B cell (primary cell): ENCODE results near the gene HSD17B2. TPM values are rescaled to one million over a fixed set of nuclear protein-coding genes. Genes with fewer than 3 reads are reported as not detected.

Experiments used
- ATAC-seq: fragments of 200-7000 bp; cut with Tn5 transposase; one replicate; pipeline ENCODE4 v1.10.0; 2021; ENCODE audit warnings: low read depth, mild to moderate bottlenecking, moderate number of reproducible peaks, moderate library complexity
- CTCF ChIA-PET: fragments of 350-600 bp; sonication (Branson Sonifier 250); formaldehyde crosslinking; loops from one replicate; lab custom pipeline; 2021; ENCODE audit warnings: antibody characterized with exemption, inconsistent platforms; lab: Charles Lee
- POLR2A ChIA-PET: fragments of 350-600 bp; sonication (Branson Sonifier 250); formaldehyde crosslinking; loops from one replicate; lab custom pipeline; 2021; ENCODE audit warnings: antibody characterized with exemption; lab: Charles Lee
- DNase-seq: peaks from one replicate; pipeline ENCODE4 v3.0.0; 2013
- H2AFZ ChIP-seq: 2 replicates; pipeline ENCODE4 v1.6.1; 2012; ENCODE audit warnings: mild to moderate bottlenecking, low read depth, low read length; ENCODE audit not compliant: insufficient read depth, poor library complexity, severe bottlenecking
- H3K27ac ChIP-seq, 2 donors: 1 replicate in 1 of 2; 2 replicates in 1 of 2; pipeline ENCODE4 v1.5.1; 2012 to 2013; ENCODE audit warnings: low read length in 2 of 2, mild to moderate bottlenecking in 2 of 2, moderate library complexity in 1 of 2
- H3K27me3 ChIP-seq, 4 experiments: fragments of 200-600 bp in 1 of 4; sonication (generic) in 1 of 4; replicated peaks in 1 of 4; 1 replicate in 2 of 4; 2 replicates in 2 of 4; pipeline versions ENCODE4 v1.6.1 to v1.7.0; 2013 to 2016; ENCODE audit warnings: low read length in 3 of 4, mild to moderate bottlenecking in 2 of 4, mixed read lengths in 1 of 4, moderate library complexity in 1 of 4; ENCODE audit not compliant: insufficient read depth in 4 of 4, control insufficient read depth in 3 of 4; ENCODE audit errors: control extremely low read depth in 1 of 4
- H3K36me3 ChIP-seq, 2 experiments: replicated peaks in 1 of 2; 1 replicate in 1 of 2; 2 replicates in 1 of 2; pipeline versions ENCODE4 v1.6.1 to v1.7.1; 2013; ENCODE audit warnings: low read length in 1 of 2; ENCODE audit not compliant: insufficient read depth in 2 of 2, control insufficient read depth in 1 of 2; ENCODE audit errors: control extremely low read depth in 1 of 2, extremely low read depth in 1 of 2
- H3K4me1 ChIP-seq, 2 donors: fragments of 200-600 bp in 1 of 2; sonication (generic) in 1 of 2; 1 replicate in 1 of 2; 2 replicates in 1 of 2; pipeline versions ENCODE4 v1.5.1 to v1.6.1; 2013 to 2017; ENCODE audit warnings: low read length in 2 of 2; ENCODE audit not compliant: control insufficient read depth in 2 of 2, insufficient read depth in 2 of 2
- H3K4me2 ChIP-seq: replicated peaks from 2 replicates; pipeline ENCODE3; 2012; ENCODE audit warnings: mild to moderate bottlenecking, low read depth, low read length; ENCODE audit not compliant: poor library complexity, severe bottlenecking
- H3K4me3 ChIP-seq, 5 experiments: fragments of 200-600 bp in 1 of 5; sonication (generic) in 1 of 5; 1 replicate in 3 of 5; 2 replicates in 2 of 5; pipeline versions ENCODE4 v1.5.1 to v1.7.0; 2011 to 2016; ENCODE audit warnings: low read length in 4 of 5, mild to moderate bottlenecking in 4 of 5, low read depth in 2 of 5, control low read depth in 1 of 5, moderate library complexity in 1 of 5; ENCODE audit not compliant: insufficient read depth in 1 of 5; ENCODE audit errors: control extremely low read depth in 1 of 5, extremely low read depth in 1 of 5
- H3K79me2 ChIP-seq: fragments of 200-600 bp; sonication (generic); one replicate; pipeline ENCODE4 v1.6.0; 2016; ENCODE audit warnings: low read length; ENCODE audit not compliant: control insufficient read depth, insufficient read depth
- H3K9ac ChIP-seq: fragments of 200-600 bp; sonication (generic); 2 replicates; pipeline ENCODE4 v1.6.1; 2017; ENCODE audit warnings: mild to moderate bottlenecking, low read length, moderate library complexity
- H3K9me3 ChIP-seq, 3 donors: one replicate each; pipeline versions ENCODE4 v1.6.1 to v1.7.1; 2013; ENCODE audit warnings: low read length in 2 of 3; ENCODE audit not compliant: control insufficient read depth in 2 of 3, insufficient read depth in 1 of 3; ENCODE audit errors: control extremely low read depth in 1 of 3
- H4K20me1 ChIP-seq: 2 replicates; pipeline ENCODE4 v1.6.0; 2012; ENCODE audit warnings: mild to moderate bottlenecking, low read length; ENCODE audit not compliant: insufficient read depth, control insufficient read depth, poor library complexity, severe bottlenecking
- H3K27ac Mint-ChIP-seq: one replicate; pipeline ENCODE4 v1.8.0; 2021; ENCODE audit warnings: mixed read lengths
- H3K27me3 Mint-ChIP-seq: one replicate; pipeline ENCODE4 v1.8.0; 2021; ENCODE audit warnings: mixed read lengths
- H3K4me1 Mint-ChIP-seq: one replicate; pipeline ENCODE4 v1.8.0; 2021; ENCODE audit warnings: mixed read lengths
- H3K4me3 Mint-ChIP-seq: one replicate; pipeline ENCODE4 v1.8.0; 2021; ENCODE audit warnings: mixed read lengths
- H3K9me3 Mint-ChIP-seq: one replicate; pipeline ENCODE4 v1.8.0; 2022; ENCODE audit warnings: mixed read lengths; ENCODE audit not compliant: insufficient read depth
- EZH2 ChIP-seq: IDR thresholded peaks from 2 replicates; pipeline ENCODE4 v1.6.1; 2012; ENCODE audit warnings: borderline replicate concordance, low read depth, mild to moderate bottlenecking, moderate library complexity, low read length; ENCODE audit not compliant: insufficient read depth, poor library complexity, severe bottlenecking
- WGBS: methylation state at CpG from one replicate; pipeline ENCODE4 v1.1.5; 2013; ENCODE audit warnings: missing lambda C conversion rate; ENCODE audit not compliant: insufficient coverage; 5-methylcytosine and 5-hydroxymethylcytosine counted together
- intact Hi-C: fragments of 100-400 bp; cut with micrococcal nuclease; formaldehyde crosslinking; loops from one replicate; pipeline ENCODE4 v1.10.0; 2022
- polyA plus RNA-seq: library from polyadenylated mRNA; depleted of rRNA; stranded (reverse); fragments of >200 nt; gene quantifications from 2 replicates; pipeline ENCODE4 v1.2.3, GENCODE V29; 2012
- total RNA-seq, 2 donors: library from RNA; stranded (reverse); fragments of 120-200 nt in 1 of 2; gene quantifications; 1 replicate in 1 of 2; 2 replicates in 1 of 2; pipeline versions ENCODE4 v1.2.3 to v1.2.4, GENCODE V29; 2013 to 2022
- TF ChIP-seq, protein P1 (sequence below): fragments of 200-600 bp; IDR thresholded peaks from one replicate; pipeline ENCODE4 v1.8.0; 2022; ENCODE audit warnings: antibody characterized with exemption, mild to moderate bottlenecking

HSD17B2 gene
- total and polyA plus RNA-seq, 2 donors (not counting 1 experiment from before 2014, with no cell fraction given): not detected

DNA sequence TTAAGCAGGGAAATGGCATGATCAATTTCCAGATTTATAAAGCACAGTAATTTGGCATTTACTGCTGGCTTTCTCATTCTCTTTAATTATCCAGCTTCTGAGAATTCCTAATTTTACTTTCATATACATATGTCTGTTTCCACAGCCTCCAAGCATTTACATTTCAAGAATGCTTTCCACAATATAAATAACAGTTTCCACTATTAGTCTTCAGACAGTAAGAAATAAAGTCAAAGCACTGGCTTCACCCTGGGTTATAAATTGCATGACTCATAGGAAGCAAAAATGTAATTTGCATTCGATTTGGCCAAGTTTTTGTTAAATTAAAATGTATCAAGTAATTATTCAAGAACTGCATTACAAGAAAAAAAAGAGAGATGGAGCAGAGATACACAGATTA is 81.5 kb downstream of the HSD17B2 start:
- intact Hi-C loops: no loop called here
- no peak for TF ChIP-seq EZH2
- TF ChIP-seq, protein P1, sequence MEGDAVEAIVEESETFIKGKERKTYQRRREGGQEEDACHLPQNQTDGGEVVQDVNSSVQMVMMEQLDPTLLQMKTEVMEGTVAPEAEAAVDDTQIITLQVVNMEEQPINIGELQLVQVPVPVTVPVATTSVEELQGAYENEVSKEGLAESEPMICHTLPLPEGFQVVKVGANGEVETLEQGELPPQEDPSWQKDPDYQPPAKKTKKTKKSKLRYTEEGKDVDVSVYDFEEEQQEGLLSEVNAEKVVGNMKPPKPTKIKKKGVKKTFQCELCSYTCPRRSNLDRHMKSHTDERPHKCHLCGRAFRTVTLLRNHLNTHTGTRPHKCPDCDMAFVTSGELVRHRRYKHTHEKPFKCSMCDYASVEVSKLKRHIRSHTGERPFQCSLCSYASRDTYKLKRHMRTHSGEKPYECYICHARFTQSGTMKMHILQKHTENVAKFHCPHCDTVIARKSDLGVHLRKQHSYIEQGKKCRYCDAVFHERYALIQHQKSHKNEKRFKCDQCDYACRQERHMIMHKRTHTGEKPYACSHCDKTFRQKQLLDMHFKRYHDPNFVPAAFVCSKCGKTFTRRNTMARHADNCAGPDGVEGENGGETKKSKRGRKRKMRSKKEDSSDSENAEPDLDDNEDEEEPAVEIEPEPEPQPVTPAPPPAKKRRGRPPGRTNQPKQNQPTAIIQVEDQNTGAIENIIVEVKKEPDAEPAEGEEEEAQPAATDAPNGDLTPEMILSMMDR: no peak
- no peak overlapping the region for H3K27ac ChIP-seq
- no peak overlapping the region for H3K9ac ChIP-seq
- H2AFZ ChIP-seq: no peak overlapping the region
- Mint-ChIP-seq H3K9me3 (no peaks in the 10 kb centered on the region), H3K27me3 (peaks cover 9% of the 10 kb centered on the region), H3K4me3 (no peak overlapping the region), H3K4me1 (no peaks in the 10 kb centered on the region), H3K27ac (no peak overlapping the region)
- H4K20me1 ChIP-seq: no peaks in the 10 kb centered on the region
- H3K79me2 ChIP-seq: no peaks in the 10 kb centered on the region
- DNase-seq (no peak), ATAC-seq (no peak)
- H3K4me2 ChIP-seq: no peak overlapping the region
- POLR2A ChIA-PET: no interaction called here
- no peak overlapping the region for H3K4me3 ChIP-seq
- peaks cover 0 to 3% (median 0%) of the 10 kb centered on the region in 4 experiments for H3K27me3 ChIP-seq
- WGBS: no CpG with 5 or more reads among the region's 1 CpG
- H3K36me3 ChIP-seq: no peaks in the 10 kb centered on the region
- CTCF ChIA-PET: no interaction called here
- no peaks in the 10 kb centered on the region for H3K4me1 ChIP-seq
- H3K9me3 ChIP-seq: peaks cover 0 to 4% (median 0%) of the 10 kb centered on the region in 3 donors

DNA sequence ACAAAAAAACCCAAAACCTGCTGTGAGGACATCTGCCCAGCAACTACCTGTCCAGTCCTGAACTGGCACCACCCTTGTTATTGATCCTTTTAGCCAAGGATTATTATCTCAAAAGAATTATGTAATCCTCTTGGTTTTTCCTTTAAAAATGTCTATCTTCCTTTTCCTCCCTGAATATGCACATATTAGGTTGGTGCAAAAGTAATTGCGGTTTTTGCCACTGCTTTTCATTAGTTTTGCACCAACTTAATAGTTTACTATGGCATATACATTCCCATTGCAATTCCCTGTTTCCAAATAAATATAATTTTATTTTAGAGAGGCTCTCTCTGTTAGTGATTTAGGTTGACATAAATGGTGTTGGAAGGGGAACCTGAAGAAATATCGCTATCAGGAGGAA is 83.7 kb downstream of the HSD17B2 start:
- Histone ChIP-seq H4K20me1 (no peaks in the 10 kb centered on the region), H3K27ac (no peak overlapping the region), H3K9ac (no peak overlapping the region), H2AFZ (no peak overlapping the region), H3K4me2 (no peak overlapping the region), H3K79me2 (no peaks in the 10 kb centered on the region), H3K4me1 (no peaks in the 10 kb centered on the region), H3K4me3 (no peak overlapping the region), H3K36me3 (no peaks in the 10 kb centered on the region), H3K27me3 (peaks cover 0 to under 1% (median 0%) of the 10 kb centered on the region in 4 experiments), H3K9me3 (no peaks in the 10 kb centered on the region)
- H3K4me3 Mint-ChIP-seq: no peak overlapping the region
- DNase-seq (no peak), ATAC-seq (no peak)
- WGBS: no CpG with 5 or more reads among the region's 2 CpGs
- intact Hi-C loops: no loop called here
- peaks cover 7% of the 10 kb centered on the region for H3K27me3 Mint-ChIP-seq
- no peaks in the 10 kb centered on the region for H3K4me1 Mint-ChIP-seq
- POLR2A ChIA-PET: no interaction called here
- H3K9me3 Mint-ChIP-seq: no peaks in the 10 kb centered on the region
- no peak overlapping the region for H3K27ac Mint-ChIP-seq
- CTCF ChIA-PET: no interaction called here
- TF ChIP-seq, protein P1: no peak
- no peak for TF ChIP-seq EZH2
